HG02943 (cell line): Measurements from ENCODE around the gene MAML3.

Experiments
- ATAC-seq: cut with Tn5 transposase; IDR thresholded peaks from one replicate; pipeline ENCODE4 v1.9.1; 2021; ENCODE audit warnings: mild to moderate bottlenecking, low read depth, moderate library complexity; ENCODE audit not compliant: unreplicated experiment

Gene MAML3

GRCh38 chr4:140131675-140132229 is 22.2 kb downstream of the MAML3 start:
- no peak for ATAC-seq

GRCh38 chr4:140130677-140131076 is 23.3 kb downstream of the MAML3 start:
- no peak for ATAC-seq

DNA sequence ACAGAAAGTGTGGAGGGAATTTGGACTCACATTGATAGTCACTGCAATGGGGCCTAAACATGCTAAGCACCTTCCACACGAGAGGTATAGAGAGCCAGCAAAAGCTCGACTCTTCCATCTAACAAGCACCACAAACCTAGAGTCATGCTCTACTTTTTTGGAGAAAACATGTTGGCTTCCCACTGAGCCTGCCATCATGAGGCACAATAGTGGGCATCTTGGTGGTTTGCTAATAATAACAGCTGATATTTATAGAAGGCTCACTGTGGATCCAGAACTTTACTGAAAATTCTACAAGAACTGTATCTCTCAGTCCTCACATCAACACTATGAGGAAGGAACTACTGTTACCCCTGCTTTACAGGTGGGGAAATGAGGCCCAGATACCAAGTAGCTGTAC is 26.6 kb downstream of the MAML3 start:
- no peak for ATAC-seq

DNA sequence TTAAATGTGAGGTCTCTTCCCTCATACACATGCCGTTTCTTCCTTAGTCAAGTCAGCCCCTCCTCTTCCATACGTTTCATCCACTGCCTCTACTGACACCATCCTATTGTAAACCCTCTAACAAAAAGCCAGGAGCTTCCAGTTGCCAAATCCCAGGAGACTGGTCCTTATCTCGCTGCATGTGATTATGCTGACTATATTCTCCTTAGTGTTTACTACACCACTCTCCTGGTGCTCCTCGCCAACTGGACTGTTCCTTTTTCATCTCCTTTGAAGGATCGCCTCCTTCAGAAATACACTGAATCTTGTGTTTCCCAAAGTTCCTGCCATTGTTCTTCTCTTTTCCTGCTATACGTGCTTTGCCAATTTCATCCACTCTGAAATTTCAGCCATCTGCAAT is 27.7 kb downstream of the MAML3 start:
- ATAC-seq: no peak

DNA sequence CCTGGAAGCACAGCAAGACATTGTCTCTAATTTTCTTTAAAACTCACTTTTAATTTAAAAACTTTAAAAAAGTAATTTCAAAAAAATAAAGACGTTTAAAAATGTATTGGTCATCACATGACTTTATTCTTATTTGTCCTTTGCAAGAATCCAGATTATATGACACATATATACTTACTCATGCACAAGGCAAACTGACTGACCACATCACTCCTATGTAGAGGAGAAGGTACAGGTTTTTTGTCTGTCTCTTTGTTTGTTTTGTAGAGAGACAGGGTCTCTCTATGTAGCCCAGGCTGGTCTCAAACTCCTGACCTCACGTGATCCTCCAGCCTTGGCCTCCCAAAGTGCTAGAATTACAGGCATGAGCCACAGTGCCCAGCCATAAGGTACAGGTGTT is 28.6 kb downstream of the MAML3 start:
- no peak for ATAC-seq

- ATAC-seq: no peak
Measured at GRCh38 chr4:140123666-140124377, 30.2 kb downstream of the MAML3 start.

- no peak for ATAC-seq
Measured at GRCh38 chr4:140122891-140123290, 31.1 kb downstream of the MAML3 start.

- no peak for ATAC-seq
Measured at GRCh38 chr4:140121646-140122045, 32.3 kb downstream of the MAML3 start.

DNA sequence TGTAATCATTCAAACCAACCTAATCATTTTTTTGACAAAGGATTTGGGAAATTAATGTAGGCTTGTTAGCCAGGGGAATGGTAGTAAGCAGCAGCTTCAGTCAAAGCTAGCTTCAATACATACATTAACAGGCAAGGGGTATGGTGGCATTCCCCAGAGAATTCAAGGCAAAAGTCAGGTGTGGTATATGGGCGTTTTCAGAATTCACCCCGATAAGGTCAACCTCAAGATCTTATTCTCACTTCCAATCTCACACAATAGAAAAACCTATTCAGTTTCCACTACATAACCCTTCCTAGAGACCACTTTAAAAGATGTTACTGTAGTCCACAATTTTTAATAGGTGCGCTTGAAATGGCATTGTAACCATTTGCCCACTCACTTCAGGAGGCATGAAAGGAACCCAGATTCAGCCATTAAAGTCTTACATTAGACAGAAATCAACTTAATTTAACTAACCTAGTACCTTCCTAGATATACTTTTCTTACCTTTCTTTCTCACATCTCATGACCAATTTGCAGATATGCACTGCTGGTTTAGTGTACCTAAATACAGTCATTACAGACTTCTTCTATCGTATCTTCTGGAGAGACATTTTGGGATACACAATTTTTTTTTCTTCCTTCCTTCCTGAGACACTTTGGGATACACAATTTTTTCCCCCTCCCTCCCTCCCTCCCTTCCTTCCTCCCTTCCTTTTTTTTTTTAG is 34.9 kb downstream of the MAML3 start:
- no peak for ATAC-seq

- ATAC-seq: no peak
Measured at GRCh38 chr4:140117947-140118346, 36.0 kb downstream of the MAML3 start.

DNA sequence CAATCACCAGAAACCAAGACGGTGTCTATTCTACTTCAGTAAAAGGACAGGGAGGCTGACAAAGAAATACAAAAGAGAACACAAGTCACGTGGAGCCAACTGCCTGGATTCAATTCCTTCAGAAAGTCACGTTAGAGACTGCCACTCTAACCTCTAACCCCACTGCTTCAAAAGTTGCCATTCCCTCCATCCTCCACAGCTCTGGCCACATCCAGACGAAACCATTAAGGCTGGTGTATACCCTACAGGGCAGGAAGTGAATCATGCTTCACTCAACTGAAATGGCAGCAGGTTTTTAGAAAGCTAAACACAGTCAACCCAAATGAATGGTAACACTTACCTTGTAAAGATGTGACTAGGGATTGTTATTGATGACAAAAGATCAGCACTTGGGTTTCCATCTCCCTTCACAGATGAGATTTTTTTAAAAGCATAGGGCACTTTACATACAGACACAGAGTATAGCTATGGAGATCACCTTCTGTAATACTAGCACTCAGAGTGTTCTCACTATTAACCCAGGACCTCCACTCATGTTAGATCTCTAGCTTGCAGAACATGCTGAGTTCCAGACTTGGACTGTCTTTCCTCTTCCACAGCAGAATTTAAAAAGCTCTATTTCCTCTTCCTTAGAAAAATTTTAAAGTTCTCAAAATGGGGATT is 37.4 kb downstream of the MAML3 start:
- no peak for ATAC-seq

- no peak for ATAC-seq
Measured at GRCh38 chr4:140115140-140115539, 38.8 kb downstream of the MAML3 start.

GRCh38 chr4:140113653-140114052 is 40.3 kb downstream of the MAML3 start:
- no peak for ATAC-seq

GRCh38 chr4:140112576-140112975 is 41.4 kb downstream of the MAML3 start:
- no peak for ATAC-seq

- ATAC-seq: no peak
Measured at GRCh38 chr4:140111256-140111655, 42.7 kb downstream of the MAML3 start.

- ATAC-seq: no peak
Measured at GRCh38 chr4:140110542-140111215, 43.3 kb downstream of the MAML3 start.

- ATAC-seq: no peak
Measured at GRCh38 chr4:140109737-140110136, 44.2 kb downstream of the MAML3 start.

DNA sequence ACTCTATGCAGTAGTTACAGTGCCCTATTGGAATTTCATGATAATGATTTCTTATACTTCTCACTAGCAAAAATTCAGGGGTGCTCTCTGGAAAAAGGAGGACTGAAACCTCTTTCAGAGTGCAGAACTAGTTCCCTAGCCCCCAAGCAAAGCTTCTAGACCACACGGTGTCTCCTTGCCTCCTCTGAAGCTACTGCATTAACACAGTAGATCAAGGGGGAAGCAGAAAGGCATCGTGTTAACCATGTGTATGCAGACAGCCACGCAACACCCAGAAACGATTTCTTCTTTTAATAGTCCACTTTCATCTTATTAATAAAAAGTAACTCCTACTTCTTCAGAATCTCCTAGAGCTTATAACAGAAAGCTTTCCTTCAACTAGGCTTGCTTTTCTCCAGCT is 44.7 kb downstream of the MAML3 start:
- ATAC-seq: no peak

DNA sequence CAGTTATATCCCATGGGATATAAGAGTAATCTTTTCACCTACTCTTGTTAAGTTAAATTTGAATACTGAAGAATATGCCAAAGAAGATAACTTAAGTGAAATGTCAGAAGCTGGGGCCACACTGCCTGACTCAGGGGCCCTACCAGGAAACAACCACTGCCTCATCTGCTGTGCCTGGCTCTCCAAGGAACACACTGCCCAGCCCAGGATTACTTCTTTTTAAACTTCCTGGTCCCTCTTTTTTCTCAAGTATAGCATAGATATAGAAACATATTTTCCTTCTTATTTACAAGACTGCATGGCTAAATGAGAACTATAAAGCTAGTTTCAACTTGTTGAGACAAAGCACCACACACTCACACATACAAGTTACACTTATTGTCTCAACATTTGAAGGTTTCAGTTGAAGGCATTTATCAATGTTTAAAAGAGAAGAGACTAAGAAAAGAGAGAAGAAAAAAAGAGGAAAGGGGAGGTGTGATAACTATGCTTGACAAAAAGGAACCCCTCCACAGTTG is 45.2 kb downstream of the MAML3 start:
- no peak for ATAC-seq

DNA sequence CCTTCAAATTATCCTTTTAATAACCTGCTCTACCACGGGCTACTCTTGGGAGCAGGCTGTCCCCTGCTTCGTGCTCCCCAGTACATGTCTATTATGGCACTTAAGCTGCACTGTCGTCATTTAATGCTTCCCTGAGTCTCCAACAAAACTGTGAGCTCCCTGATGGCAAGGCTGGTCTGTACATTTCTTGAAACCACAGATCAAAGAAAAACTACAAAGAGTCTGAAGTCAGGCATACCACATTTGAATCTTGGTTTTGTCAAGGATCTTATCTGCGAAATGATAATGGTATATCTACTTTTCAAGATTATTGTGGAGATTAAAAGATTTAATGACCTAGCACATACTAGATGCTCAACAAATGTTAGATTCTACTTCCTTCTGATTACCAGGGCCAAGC is 45.7 kb downstream of the MAML3 start:
- no peak for ATAC-seq
